Bronchial epithelial cell (primary cell): ENCODE results near the gene BRF1. TPM values are rescaled to one million over a fixed set of nuclear protein-coding genes. Genes with fewer than 3 reads are reported as not detected.
A peak's percentile ranks its signal among the peaks of the same experiment; 100 is the strongest.

Source experiments
- DNase-seq: peaks from one replicate; pipeline ENCODE4 v3.0.0-alpha.2; 2010; ENCODE audit warnings: low read depth
- FAIRE-seq: peaks from 2 replicates; lab custom pipeline; 2011; peaks lifted over from hg19 to GRCh38; lab: Jason Lieb, UNC
- H3K27me3 ChIP-seq: 2 replicates; pipeline ENCODE4 v1.5.1; 2011; ENCODE audit warnings: low read length; ENCODE audit not compliant: control insufficient read depth, insufficient read depth
- H3K36me3 ChIP-seq: 2 replicates; pipeline ENCODE4 v1.5.1; 2011; ENCODE audit warnings: low read length; ENCODE audit not compliant: control insufficient read depth, insufficient read depth
- H3K4me3 ChIP-seq: 2 replicates; pipeline ENCODE4 v1.5.1; 2011; ENCODE audit warnings: mild to moderate bottlenecking, low read depth, low read length, control low read depth
- total RNA-seq: library from RNA; depleted of rRNA; stranded (reverse); fragments of >200 nt; gene quantifications from 2 replicates; pipeline ENCODE4 v1.2.1, GENCODE V29; 2014
- TF ChIP-seq, protein P1 (sequence below): IDR thresholded peaks from 2 replicates; pipeline ENCODE4 v1.5.1; 2011; ENCODE audit warnings: mild to moderate bottlenecking, moderate library complexity, low read length, control low read depth, inconsistent platforms; ENCODE audit not compliant: insufficient read depth, severe bottlenecking

The BRF1 gene
- total RNA-seq, 1 donor from 2014 or later = 24.0 TPM

DNA sequence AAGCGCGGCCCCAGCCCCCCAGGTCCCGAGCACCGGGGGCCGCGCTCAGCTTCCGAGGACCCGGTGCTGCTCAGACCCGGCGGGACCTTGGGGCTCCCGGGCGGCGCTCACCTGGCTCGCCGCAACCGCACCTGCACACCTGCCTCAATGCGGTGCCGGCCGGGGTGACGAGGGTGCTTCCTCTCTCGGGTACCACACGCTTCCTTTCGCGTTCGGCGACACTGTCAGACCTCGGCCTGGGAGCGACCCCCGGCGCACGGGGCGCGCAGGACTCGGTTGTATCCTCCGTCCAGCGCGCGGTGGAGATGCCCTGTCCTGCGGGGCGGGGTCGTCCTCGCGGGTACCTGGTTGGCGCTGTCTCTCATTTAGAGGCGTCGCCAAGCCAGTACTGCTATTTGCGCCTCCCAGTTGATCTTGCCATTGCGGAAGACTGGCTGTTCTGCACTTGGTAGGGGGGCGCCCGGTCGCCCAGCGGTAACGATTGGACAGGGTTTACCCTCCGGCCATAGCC is 14.5 kb upstream of the BRF1 start:
- Histone ChIP-seq H3K27me3 (no peaks in the 10 kb centered on the region), H3K36me3 (no peaks in the 10 kb centered on the region), H3K4me3 (peak overlapping the region; percentile 71)
- no peak for FAIRE-seq
- DNase-seq = peak; percentile 20
- TF ChIP-seq, protein P1, sequence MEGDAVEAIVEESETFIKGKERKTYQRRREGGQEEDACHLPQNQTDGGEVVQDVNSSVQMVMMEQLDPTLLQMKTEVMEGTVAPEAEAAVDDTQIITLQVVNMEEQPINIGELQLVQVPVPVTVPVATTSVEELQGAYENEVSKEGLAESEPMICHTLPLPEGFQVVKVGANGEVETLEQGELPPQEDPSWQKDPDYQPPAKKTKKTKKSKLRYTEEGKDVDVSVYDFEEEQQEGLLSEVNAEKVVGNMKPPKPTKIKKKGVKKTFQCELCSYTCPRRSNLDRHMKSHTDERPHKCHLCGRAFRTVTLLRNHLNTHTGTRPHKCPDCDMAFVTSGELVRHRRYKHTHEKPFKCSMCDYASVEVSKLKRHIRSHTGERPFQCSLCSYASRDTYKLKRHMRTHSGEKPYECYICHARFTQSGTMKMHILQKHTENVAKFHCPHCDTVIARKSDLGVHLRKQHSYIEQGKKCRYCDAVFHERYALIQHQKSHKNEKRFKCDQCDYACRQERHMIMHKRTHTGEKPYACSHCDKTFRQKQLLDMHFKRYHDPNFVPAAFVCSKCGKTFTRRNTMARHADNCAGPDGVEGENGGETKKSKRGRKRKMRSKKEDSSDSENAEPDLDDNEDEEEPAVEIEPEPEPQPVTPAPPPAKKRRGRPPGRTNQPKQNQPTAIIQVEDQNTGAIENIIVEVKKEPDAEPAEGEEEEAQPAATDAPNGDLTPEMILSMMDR = no peak

GRCh38 chr14:105314287-105315200 is 13.7 kb upstream of the BRF1 start, which contains the start of gene PACS2:
Gene PACS2, plus strand, starts transcription at chr14:105314748. Its CDS starts 171 bp downstream, at chr14:105314919.
- peak; percentile 46 for DNase-seq

GRCh38 chr14:105313381-105314286 is 12.8 kb upstream of the BRF1 start:
- H3K36me3 ChIP-seq = no peaks in the 10 kb centered on the region
- H3K4me3 ChIP-seq = peak overlapping the region; percentile 56
- TF ChIP-seq, protein P1 = no peak
- no peaks in the 10 kb centered on the region for H3K27me3 ChIP-seq
- DNase-seq (no peak), FAIRE-seq (no peak)

More at GRCh38 chr14:105314287-105315200, 13.7 kb upstream of the BRF1 start, which contains the start of gene PACS2:
- H3K27me3 ChIP-seq = no peaks in the 10 kb centered on the region
- H3K36me3 ChIP-seq = no peaks in the 10 kb centered on the region
- no peak for FAIRE-seq
- H3K4me3 ChIP-seq = peak within 1 kb of the TSS; percentile 71
- TF ChIP-seq, protein P1 = no peak

DNA sequence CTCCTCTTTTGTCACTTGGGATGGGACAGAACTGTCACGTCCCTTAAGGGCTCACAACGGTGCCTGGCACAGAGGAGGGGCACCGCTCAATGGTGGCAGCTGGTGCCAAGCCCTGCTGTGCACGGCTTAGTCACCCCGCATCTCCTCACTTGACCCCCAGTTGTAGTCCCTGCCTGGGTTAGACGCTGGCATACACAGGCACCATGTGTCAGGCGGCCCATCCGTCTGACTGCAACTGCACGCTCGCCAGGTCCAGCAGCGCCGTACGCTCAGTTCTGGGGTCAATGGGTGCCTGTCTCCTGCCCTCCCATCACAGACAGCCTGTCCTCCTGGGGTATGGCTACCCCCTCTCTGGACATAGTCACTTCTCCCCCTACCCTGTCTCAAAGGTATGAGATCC is 12.2 kb upstream of the BRF1 start:
- Histone ChIP-seq H3K4me3 (no peak overlapping the region), H3K27me3 (no peaks in the 10 kb centered on the region), H3K36me3 (no peaks in the 10 kb centered on the region)
- FAIRE-seq (no peak), DNase-seq (no peak)
- TF ChIP-seq, protein P1 = no peak

- Histone ChIP-seq H3K27me3 (no peaks in the 10 kb centered on the region), H3K36me3 (no peaks in the 10 kb centered on the region), H3K4me3 (no peak overlapping the region)
- DNase-seq (no peak), FAIRE-seq (no peak)
- TF ChIP-seq, protein P1 = no peak
Observed at GRCh38 chr14:105311838-105312237, 11.0 kb upstream of the BRF1 start.
